ENCODE results near the gene C1QTNF1.

DNA sequence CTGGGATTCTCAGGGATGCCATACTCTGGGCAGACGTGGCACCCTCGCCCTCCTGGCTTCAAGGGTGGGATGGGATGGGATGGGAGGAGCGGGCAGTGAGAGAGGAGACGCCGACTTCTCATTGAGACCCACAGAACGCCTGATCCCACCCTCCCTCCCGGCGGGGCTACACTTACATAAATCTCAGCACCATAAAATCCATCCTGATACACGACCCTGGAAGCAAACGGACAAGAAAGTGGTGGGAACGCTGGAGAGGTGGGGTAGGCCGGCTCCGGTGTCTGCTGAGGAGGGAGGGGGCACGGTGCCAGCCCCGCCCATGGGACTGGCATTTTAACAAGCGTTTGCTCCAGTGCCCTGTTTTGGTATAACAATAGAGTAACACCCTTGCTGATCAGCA, 72.5 kb downstream of the C1QTNF1 start:
- TF ChIP-seq, protein P1, sequence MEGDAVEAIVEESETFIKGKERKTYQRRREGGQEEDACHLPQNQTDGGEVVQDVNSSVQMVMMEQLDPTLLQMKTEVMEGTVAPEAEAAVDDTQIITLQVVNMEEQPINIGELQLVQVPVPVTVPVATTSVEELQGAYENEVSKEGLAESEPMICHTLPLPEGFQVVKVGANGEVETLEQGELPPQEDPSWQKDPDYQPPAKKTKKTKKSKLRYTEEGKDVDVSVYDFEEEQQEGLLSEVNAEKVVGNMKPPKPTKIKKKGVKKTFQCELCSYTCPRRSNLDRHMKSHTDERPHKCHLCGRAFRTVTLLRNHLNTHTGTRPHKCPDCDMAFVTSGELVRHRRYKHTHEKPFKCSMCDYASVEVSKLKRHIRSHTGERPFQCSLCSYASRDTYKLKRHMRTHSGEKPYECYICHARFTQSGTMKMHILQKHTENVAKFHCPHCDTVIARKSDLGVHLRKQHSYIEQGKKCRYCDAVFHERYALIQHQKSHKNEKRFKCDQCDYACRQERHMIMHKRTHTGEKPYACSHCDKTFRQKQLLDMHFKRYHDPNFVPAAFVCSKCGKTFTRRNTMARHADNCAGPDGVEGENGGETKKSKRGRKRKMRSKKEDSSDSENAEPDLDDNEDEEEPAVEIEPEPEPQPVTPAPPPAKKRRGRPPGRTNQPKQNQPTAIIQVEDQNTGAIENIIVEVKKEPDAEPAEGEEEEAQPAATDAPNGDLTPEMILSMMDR (IDR thresholded peaks at IDR 0.05): no peak
- TF ChIP-seq POLR2A (IDR thresholded peaks at IDR 0.05): no peak

Measured in thyroid gland (tissue), 4 donors.